Ovary (tissue), 9 donors: ENCODE data around the gene KIAA1671. TPM values are rescaled to one million over a fixed set of nuclear protein-coding genes. Genes with fewer than 3 reads are reported as not detected.

ENCODE experiments used
- DNase-seq, 5 donors: peaks; one replicate each; pipeline ENCODE4 v3.0.0-alpha.2; 2019 to 2020
- H3K27ac ChIP-seq, 2 donors: fragments of 200-600 bp; one replicate each; pipeline versions ENCODE4 v1.5.1 to v1.8.0; 2019 to 2022
- H3K27me3 ChIP-seq: fragments of 200-600 bp; one replicate; pipeline ENCODE4 v1.8.0; 2022
- H3K36me3 ChIP-seq: fragments of 200-600 bp; sonication (generic); one replicate; pipeline ENCODE4 v1.5.1; 2019
- H3K4me1 ChIP-seq: one replicate; pipeline ENCODE4 v1.8.1; 2013; ENCODE audit warnings: mild to moderate bottlenecking, moderate library complexity; ENCODE audit not compliant: insufficient read depth
- H3K4me3 ChIP-seq: fragments of 200-600 bp; sonication (generic); one replicate; pipeline ENCODE4 v1.5.1; 2017
- H3K9me3 ChIP-seq, 2 donors: fragments of 200-600 bp in 1 of 2; sonication (generic) in 1 of 2; one replicate each; pipeline versions ENCODE4 v1.5.1 to v1.8.1; 2013 to 2019; ENCODE audit warnings: mild to moderate bottlenecking in 1 of 2, moderate library complexity in 1 of 2
- EP300 ChIP-seq: sonication (generic); formaldehyde crosslinking; IDR thresholded peaks from one replicate; pipeline ENCODE4 v1.6.1; 2017; ENCODE audit warnings: antibody characterized with exemption
- POLR2A ChIP-seq: fragments of 450-650 bp; IDR thresholded peaks from one replicate; pipeline ENCODE4 v1.6.1; 2017; ENCODE audit warnings: antibody characterized with exemption, mild to moderate bottlenecking, moderate library complexity
- WGBS, 3 donors: extraction: QIAGEN DNeasy Blood & Tissue Kit in 1 of 3; methylation state at CpG; one replicate each; pipeline versions ENCODE4 v1.1.5 to v1.1.7; 2013 to 2017; 5-methylcytosine and 5-hydroxymethylcytosine counted together
- intact Hi-C, 4 donors: fragments of 100-400 bp; cut with DNase I; formaldehyde crosslinking; loops; one replicate each; pipeline versions ENCODE4 v1.11.0 to v1.15.1; 2022 to 2023
- polyA plus RNA-seq, 2 donors: library from polyadenylated mRNA; stranded (reverse); fragments of 200-250 nt in 1 of 2; fragments of 350-450 nt in 1 of 2; fragmentation: Illumina TruSeq in 1 of 2; extraction: RNeasy Lipid Tissue Mini Kit (QIAGEN cat#74804) in 1 of 2; gene quantifications; one replicate each; pipeline ENCODE4 v1.2.3, GENCODE V29; 2013 to 2014
- total RNA-seq, 7 donors: library from RNA; depleted of rRNA in 2 of 7; stranded (reverse); fragments of >200 nt in 2 of 7; fragmentation: NEBNext Ultra II Directional in 3 of 7; extraction: Animal tissue kit (Norgen Biotek cat#: 25700) in 3 of 7; gene quantifications; one replicate each; pipeline versions ENCODE4 v1.1.0 to v1.2.4, GENCODE V29; 2016 to 2023
- TF ChIP-seq, protein P1 (sequence below), 3 donors: fragments of 450-650 bp in 2 of 3; fragments of 200-600 bp in 1 of 3; IDR thresholded peaks; one replicate each; pipeline versions ENCODE4 v1.5.1 to v1.8.0; 2016 to 2022; ENCODE audit warnings: antibody characterized with exemption in 3 of 3, mild to moderate bottlenecking in 1 of 3
- donor health status: DM: no; HTN: no; CAD: no; lungs with moderate emphysema.
- donor health status: DM: no; HTN: no; CAD: no.
- donor health status: Bipolar disorder and iron deficiency.
- donor health status: DM: yes; HTN: yes; CAD: no.
- donor health status: DM: no; HTN: no; CAD: no.
- donor health status: DM: yes; HTN: yes; CAD: no.

Gene KIAA1671
- total and polyA plus RNA-seq, 9 donors, result 9.8 to 27.9 (median 24.5) TPM

DNA sequence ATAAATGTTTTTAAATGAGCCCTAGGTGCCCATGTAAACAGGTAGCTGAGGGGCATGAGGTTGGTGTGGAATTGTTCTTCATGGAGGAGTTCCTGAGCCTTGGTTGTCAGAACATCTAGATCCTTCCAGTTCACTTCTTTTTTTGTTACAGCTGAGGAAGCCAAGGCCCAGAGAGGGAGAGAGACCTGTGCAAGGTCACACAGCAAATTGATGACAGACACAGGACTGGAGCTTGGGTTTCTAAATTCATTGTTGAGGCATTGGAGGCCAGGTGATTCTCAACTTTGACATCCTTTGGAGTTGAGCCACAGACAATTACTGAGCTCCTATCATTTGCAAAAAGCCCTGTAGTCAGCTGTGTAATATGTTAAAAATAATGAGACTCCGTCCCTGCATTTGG, 174.0 kb downstream of the KIAA1671 start:
- WGBS, 3 donors, result 89 to 94% (median 92%) methylated on average over 1 of the region's 1 CpG
- intact Hi-C loops, result no loop called here
- H3K9me3 ChIP-seq, result no peaks in the 10 kb centered on the region
- no peak for DNase-seq
- H3K4me1 ChIP-seq, result no peaks in the 10 kb centered on the region
- TF ChIP-seq POLR2A (no peak), EP300 (no peak)
- TF ChIP-seq, protein P1, sequence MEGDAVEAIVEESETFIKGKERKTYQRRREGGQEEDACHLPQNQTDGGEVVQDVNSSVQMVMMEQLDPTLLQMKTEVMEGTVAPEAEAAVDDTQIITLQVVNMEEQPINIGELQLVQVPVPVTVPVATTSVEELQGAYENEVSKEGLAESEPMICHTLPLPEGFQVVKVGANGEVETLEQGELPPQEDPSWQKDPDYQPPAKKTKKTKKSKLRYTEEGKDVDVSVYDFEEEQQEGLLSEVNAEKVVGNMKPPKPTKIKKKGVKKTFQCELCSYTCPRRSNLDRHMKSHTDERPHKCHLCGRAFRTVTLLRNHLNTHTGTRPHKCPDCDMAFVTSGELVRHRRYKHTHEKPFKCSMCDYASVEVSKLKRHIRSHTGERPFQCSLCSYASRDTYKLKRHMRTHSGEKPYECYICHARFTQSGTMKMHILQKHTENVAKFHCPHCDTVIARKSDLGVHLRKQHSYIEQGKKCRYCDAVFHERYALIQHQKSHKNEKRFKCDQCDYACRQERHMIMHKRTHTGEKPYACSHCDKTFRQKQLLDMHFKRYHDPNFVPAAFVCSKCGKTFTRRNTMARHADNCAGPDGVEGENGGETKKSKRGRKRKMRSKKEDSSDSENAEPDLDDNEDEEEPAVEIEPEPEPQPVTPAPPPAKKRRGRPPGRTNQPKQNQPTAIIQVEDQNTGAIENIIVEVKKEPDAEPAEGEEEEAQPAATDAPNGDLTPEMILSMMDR (IDR thresholded peaks at IDR 0.05), result no peak
- no peak overlapping the region for H3K27ac ChIP-seq
- H3K4me3 ChIP-seq, result no peak overlapping the region
- no peaks in the 10 kb centered on the region for H3K36me3 ChIP-seq
- no peaks in the 10 kb centered on the region for H3K27me3 ChIP-seq

DNA sequence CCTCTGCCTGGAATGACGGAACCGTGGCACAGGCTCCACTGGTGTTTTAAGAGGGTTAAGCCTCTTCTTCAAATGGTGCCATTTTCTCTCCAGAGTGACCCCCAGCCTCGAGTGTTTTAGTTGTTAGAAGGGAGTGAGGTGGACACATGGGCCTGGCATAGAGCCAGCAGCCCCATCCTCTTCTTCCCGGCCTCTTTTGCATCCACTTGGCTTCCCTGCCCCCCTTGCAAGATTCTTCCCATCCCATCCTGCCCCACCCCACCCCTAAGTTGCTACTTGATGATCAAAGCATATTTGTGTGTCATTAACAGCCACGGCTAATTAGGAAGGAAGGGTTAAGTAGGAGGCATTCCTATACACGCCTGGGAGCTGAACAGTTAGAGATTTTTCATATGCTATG, 174.8 kb downstream of the KIAA1671 start:
- Histone ChIP-seq H3K4me3 (no peak overlapping the region), H3K36me3 (no peaks in the 10 kb centered on the region), H3K4me1 (no peaks in the 10 kb centered on the region), H3K9me3 (no peaks in the 10 kb centered on the region), H3K27ac (no peak overlapping the region), H3K27me3 (no peaks in the 10 kb centered on the region)
- intact Hi-C loops, result no loop called here
- WGBS, 3 donors, result 43 to 49% (median 44%) methylated on average over 6 of the region's 6 CpGs
- TF ChIP-seq EP300 (no peak), POLR2A (no peak)
- TF ChIP-seq, protein P1 (IDR thresholded peaks at IDR 0.05), result no peak
- DNase-seq, result no peak

DNA sequence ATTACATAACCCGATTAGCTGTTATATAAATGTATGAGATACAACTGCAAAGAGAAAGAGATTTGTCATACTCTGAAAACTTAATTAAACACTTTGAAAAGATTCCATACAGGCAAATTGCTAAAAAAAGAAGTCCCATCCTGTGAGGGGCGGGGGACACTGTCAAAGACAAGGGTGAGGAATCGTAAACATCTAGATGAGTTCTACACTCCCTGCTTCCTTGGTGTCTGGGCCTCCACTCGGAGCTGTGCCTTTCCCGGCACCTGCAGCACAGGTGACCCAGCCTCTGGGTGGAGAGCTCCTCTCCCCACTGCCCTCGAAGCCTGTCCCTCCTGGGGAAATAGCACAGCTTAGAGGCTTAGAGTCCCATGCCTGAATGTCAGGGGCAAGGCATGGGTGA, 177.9 kb downstream of the KIAA1671 start:
- Histone ChIP-seq H3K27ac (no peak overlapping the region), H3K36me3 (no peaks in the 10 kb centered on the region), H3K4me3 (no peak overlapping the region), H3K4me1 (peaks cover 4% of the 10 kb centered on the region), H3K9me3 (no peaks in the 10 kb centered on the region), H3K27me3 (no peaks in the 10 kb centered on the region)
- TF ChIP-seq EP300, result no peak
- TF ChIP-seq POLR2A, result no peak
- TF ChIP-seq, protein P1 (IDR thresholded peaks at IDR 0.05), result no peak
- no peak for DNase-seq
- intact Hi-C loops, result no loop called here
- 85 to 91% (median 87%) methylated on average over 6 of the region's 6 CpGs for WGBS, 3 donors

DNA sequence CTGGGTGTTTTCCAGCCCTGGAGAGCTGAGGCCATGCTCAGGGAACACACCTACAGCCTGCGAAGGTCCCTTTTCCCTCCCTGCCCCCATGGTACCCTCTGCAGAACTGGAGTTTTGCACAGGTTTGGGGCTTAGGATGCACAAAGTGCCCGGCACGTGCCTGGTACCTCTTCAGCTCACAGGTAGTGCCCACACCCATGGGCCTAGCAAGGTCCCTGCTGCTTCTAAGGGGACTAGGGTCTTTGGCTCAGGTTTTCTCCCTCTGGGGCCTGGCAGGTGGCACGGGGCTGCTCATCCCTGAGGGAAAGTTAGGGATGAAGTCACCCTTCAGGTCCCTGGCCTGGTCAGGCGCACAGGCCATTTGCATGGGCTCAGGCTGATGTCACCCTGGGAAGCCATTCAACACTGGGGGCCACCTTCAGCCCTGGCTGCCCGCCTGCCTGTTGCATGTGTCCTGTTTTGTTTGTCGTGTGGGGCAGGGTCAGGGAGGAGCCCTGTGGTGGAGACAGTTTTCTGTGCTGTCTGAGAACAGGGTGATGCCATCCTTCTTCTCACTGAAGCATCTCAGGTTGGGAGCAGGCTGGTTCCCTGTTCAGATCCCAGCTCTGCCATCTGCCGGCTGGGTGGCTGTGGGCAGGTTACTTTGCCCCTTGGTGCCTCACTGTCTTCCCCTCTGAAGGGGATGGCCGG, 178.8 kb downstream of the KIAA1671 start:
- no peak for DNase-seq
- no peaks in the 10 kb centered on the region for H3K27me3 ChIP-seq
- no peak overlapping the region for H3K4me3 ChIP-seq
- H3K9me3 ChIP-seq, result no peaks in the 10 kb centered on the region
- TF ChIP-seq EP300 (no peak), POLR2A (no peak)
- TF ChIP-seq, protein P1 (IDR thresholded peaks at IDR 0.05), result no peak
- H3K4me1 ChIP-seq, result peaks cover 4% of the 10 kb centered on the region
- no peak overlapping the region for H3K27ac ChIP-seq
- 83 to 87% (median 85%) methylated on average over 9 of the region's 9 CpGs for WGBS, 3 donors
- intact Hi-C loops, result no loop called here
- no peaks in the 10 kb centered on the region for H3K36me3 ChIP-seq
